Measurements from ENCODE around the gene MAP3K9.

Gene MAP3K9

GRCh38 chr14:70759398-70759797 lies 49.9 kb downstream of the MAP3K9 start:
- Histone ChIP-seq H3K4me1 (ENCODE audit: low read length) (no peaks in the 10 kb centered on the region), H3K9me2 (replicated peaks; ENCODE audit: insufficient read depth, low read length) (no peaks in the 10 kb centered on the region), H3K9me3 (replicated peaks; ENCODE audit: insufficient read depth, low read length) (no peaks in the 10 kb centered on the region), H3K4me2 (ENCODE audit: low read depth, low read length) (no peak overlapping the region), H3F3A (ENCODE audit: insufficient read depth, low read length) (no peaks in the 10 kb centered on the region), H3K27me3 (replicated peaks; ENCODE audit: insufficient read depth, low read length) (no peaks in the 10 kb centered on the region), H3K36me3 (replicated peaks; ENCODE audit: insufficient read depth, low read length) (no peaks in the 10 kb centered on the region), H3K79me2 (ENCODE audit: low read length) (no peaks in the 10 kb centered on the region), H3K27ac (ENCODE audit: low read length) (no peak overlapping the region), H3K9ac (ENCODE audit: low read length) (no peak overlapping the region), H3K4me3 (ENCODE audit: low read length) (no peak overlapping the region), H4K20me1 (ENCODE audit: insufficient read depth, low read length) (no peaks in the 10 kb centered on the region), H2AFZ (ENCODE audit: low read length) (no peak overlapping the region)
- no peak for DNase-seq
- no peak for TF ChIP-seq EZH2phosphoT487 (IDR thresholded peaks at IDR 0.05; ENCODE audit: low read length)
- TF ChIP-seq EZH2 (optimal IDR thresholded peaks at IDR 0.05; ENCODE audit: low read depth, low read length): no peak
- no peak for TF ChIP-seq CTCF (IDR thresholded peaks at IDR 0.05; ENCODE audit: low read length)

GRCh38 chr14:70755655-70756054 lies 53.7 kb downstream of the MAP3K9 start:
- Histone ChIP-seq H3K4me1 (ENCODE audit: low read length) (no peaks in the 10 kb centered on the region), H3K9ac (ENCODE audit: low read length) (no peak overlapping the region), H3F3A (ENCODE audit: insufficient read depth, low read length) (no peaks in the 10 kb centered on the region), H2AFZ (ENCODE audit: low read length) (no peak overlapping the region), H3K27ac (ENCODE audit: low read length) (no peak overlapping the region), H3K9me2 (replicated peaks; ENCODE audit: insufficient read depth, low read length) (no peaks in the 10 kb centered on the region), H3K36me3 (replicated peaks; ENCODE audit: insufficient read depth, low read length) (no peaks in the 10 kb centered on the region), H4K20me1 (ENCODE audit: insufficient read depth, low read length) (no peaks in the 10 kb centered on the region), H3K4me3 (ENCODE audit: low read length) (no peak overlapping the region), H3K9me3 (replicated peaks; ENCODE audit: insufficient read depth, low read length) (no peaks in the 10 kb centered on the region), H3K4me2 (ENCODE audit: low read depth, low read length) (no peak overlapping the region), H3K79me2 (ENCODE audit: low read length) (no peaks in the 10 kb centered on the region), H3K27me3 (replicated peaks; ENCODE audit: insufficient read depth, low read length) (no peaks in the 10 kb centered on the region)
- no peak for DNase-seq
- no peak for TF ChIP-seq EZH2 (optimal IDR thresholded peaks at IDR 0.05; ENCODE audit: low read depth, low read length)
- no peak for TF ChIP-seq EZH2phosphoT487 (IDR thresholded peaks at IDR 0.05; ENCODE audit: low read length)
- no peak for TF ChIP-seq CTCF (IDR thresholded peaks at IDR 0.05; ENCODE audit: low read length)

- H3K4me1 ChIP-seq (ENCODE audit: low read length): no peaks in the 10 kb centered on the region
- DNase-seq: no peak
- H3K27ac ChIP-seq (ENCODE audit: low read length): no peak overlapping the region
- H3K36me3 ChIP-seq (replicated peaks; ENCODE audit: insufficient read depth, low read length): no peaks in the 10 kb centered on the region
- no peaks in the 10 kb centered on the region for H3K9me3 ChIP-seq (replicated peaks; ENCODE audit: insufficient read depth, low read length)
- H3K9ac ChIP-seq (ENCODE audit: low read length): no peak overlapping the region
- no peak overlapping the region for H3K4me3 ChIP-seq (ENCODE audit: low read length)
- H3K27me3 ChIP-seq (replicated peaks; ENCODE audit: insufficient read depth, low read length): no peaks in the 10 kb centered on the region
- H3F3A ChIP-seq (ENCODE audit: insufficient read depth, low read length): no peaks in the 10 kb centered on the region
- H2AFZ ChIP-seq (ENCODE audit: low read length): no peak overlapping the region
- no peak overlapping the region for H3K4me2 ChIP-seq (ENCODE audit: low read depth, low read length)
- H3K9me2 ChIP-seq (replicated peaks; ENCODE audit: insufficient read depth, low read length): no peaks in the 10 kb centered on the region
- no peak for TF ChIP-seq EZH2 (optimal IDR thresholded peaks at IDR 0.05; ENCODE audit: low read depth, low read length)
- no peak for TF ChIP-seq CTCF (IDR thresholded peaks at IDR 0.05; ENCODE audit: low read length)
- no peak for TF ChIP-seq EZH2phosphoT487 (IDR thresholded peaks at IDR 0.05; ENCODE audit: low read length)
- no peaks in the 10 kb centered on the region for H4K20me1 ChIP-seq (ENCODE audit: insufficient read depth, low read length)
- no peaks in the 10 kb centered on the region for H3K79me2 ChIP-seq (ENCODE audit: low read length)
Observed at GRCh38 chr14:70754991-70755390, 54.3 kb downstream of the MAP3K9 start.
